NB4 (cell line): ENCODE data around the gene CDC16.

Source experiments
- DNase-seq: peaks from one replicate; pipeline ENCODE4 v3.0.0; 2010; ENCODE audit warnings: low read depth
- H3K4me3 ChIP-seq: one replicate; pipeline ENCODE4 v1.5.1; 2011; ENCODE audit warnings: mild to moderate bottlenecking, low read depth, low read length, moderate library complexity
- CTCF ChIP-seq: IDR thresholded peaks from one replicate; pipeline ENCODE4 v1.5.1; 2012; ENCODE audit warnings: low read depth, low read length
- MAX ChIP-seq: IDR thresholded peaks from 2 replicates; pipeline ENCODE4 v1.6.1; 2011; ENCODE audit warnings: low read depth, low read length
- MYC ChIP-seq: IDR thresholded peaks from 2 replicates; pipeline ENCODE4 v1.6.1; 2011; ENCODE audit warnings: low read depth, low read length
- POLR2A ChIP-seq: IDR thresholded peaks from 2 replicates; pipeline ENCODE4 v1.6.1; 2011; ENCODE audit warnings: mild to moderate bottlenecking; ENCODE audit not compliant: insufficient read length; ENCODE audit errors: extremely low read depth

CDC16 gene

GRCh38 chr13:114230575-114230974, 4.1 kb upstream of the CDC16 start:
- TF ChIP-seq POLR2A (no peak), MYC (no peak), CTCF (no peak), MAX (no peak)
- no peak overlapping the region for H3K4me3 ChIP-seq
- DNase-seq: no peak

- no peak overlapping the region for H3K4me3 ChIP-seq
- TF ChIP-seq POLR2A (no peak), CTCF (no peak), MAX (no peak), MYC (no peak)
- no peak for DNase-seq
These were observed 2.8 kb upstream of the CDC16 start for GRCh38 chr13:114231886-114232285.

- DNase-seq: no peak
- TF ChIP-seq MAX (no peak), CTCF (no peak), POLR2A (no peak), MYC (no peak)
- H3K4me3 ChIP-seq: no peak overlapping the region
These were observed 442 bp upstream of the CDC16 start for GRCh38 chr13:114234266-114234644.

- peak overlapping the region; percentile 79 for H3K4me3 ChIP-seq
- no peak for DNase-seq
- TF ChIP-seq MYC: no peak
- TF ChIP-seq MAX: no peak
- no peak for TF ChIP-seq POLR2A
- TF ChIP-seq CTCF: no peak
These were observed 1.0 kb downstream of the CDC16 start for GRCh38 chr13:114235697-114236096.

- peak overlapping the region; percentile 79 for H3K4me3 ChIP-seq
- no peak for TF ChIP-seq POLR2A
- no peak for TF ChIP-seq MYC
- TF ChIP-seq CTCF: no peak
- no peak for TF ChIP-seq MAX
These were observed 1.5 kb downstream of the CDC16 start for GRCh38 chr13:114236227-114236626.

GRCh38 chr13:114237415-114238112, 2.9 kb downstream of the CDC16 start:
- no peak for TF ChIP-seq MAX
- no peak overlapping the region for H3K4me3 ChIP-seq
- no peak for DNase-seq

More at GRCh38 chr13:114236227-114236626, 1.5 kb downstream of the CDC16 start:
- DNase-seq: no peak
